ENCODE results near the gene SPAG5. TPM values are rescaled to one million over a fixed set of nuclear protein-coding genes. Genes with fewer than 3 reads are reported as not detected.

SPAG5 gene
- total and polyA plus RNA-seq, 2 experiments from 2014 or later, result 99.6 to 104 TPM

DNA sequence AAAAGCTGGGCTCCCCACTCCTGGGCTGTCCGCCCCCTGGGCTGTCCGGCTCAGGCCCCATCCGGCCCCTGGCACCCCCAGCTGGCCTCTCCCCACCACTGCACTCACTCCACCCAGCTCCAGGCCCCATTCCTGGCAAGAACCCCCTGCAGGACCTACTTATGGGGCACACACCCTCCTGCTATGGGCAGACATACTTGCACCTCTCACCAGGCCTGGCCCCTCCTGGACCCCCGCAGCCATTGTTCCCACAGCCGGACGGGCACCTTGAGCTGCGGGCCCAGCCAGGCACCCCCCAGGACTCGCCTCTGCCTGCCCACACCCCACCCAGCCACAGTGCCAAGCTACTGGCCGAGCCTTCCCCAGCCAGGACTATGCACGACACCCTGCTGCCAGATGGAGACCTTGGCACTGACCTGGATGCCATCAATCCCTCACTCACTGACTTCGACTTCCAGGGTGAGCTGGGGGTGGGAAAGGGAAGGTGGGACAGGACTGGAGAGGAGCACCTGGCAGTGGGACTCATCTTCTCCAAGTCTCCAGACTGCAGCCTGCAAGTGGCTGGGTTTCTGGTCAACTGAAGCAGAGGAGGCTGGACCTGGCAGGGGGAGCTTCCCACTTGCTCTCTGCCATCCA, 64.0 kb downstream of the SPAG5 start:
- no peak overlapping the region for H3K27ac Mint-ChIP-seq
- no peaks in the 10 kb centered on the region for H3K36me3 ChIP-seq (ENCODE audit: insufficient read depth)
- H3K4me3 ChIP-seq, result no peak overlapping the region
- no peaks in the 10 kb centered on the region for H3K79me2 ChIP-seq (replicated peaks; ENCODE audit: insufficient read depth)
- DNase-seq (ENCODE audit: low spot score) (no peak), ATAC-seq (peak; percentile 42)
- H2AFZ ChIP-seq, result no peak overlapping the region
- H3K9me3 Mint-ChIP-seq, result no peaks in the 10 kb centered on the region
- no peaks in the 10 kb centered on the region for H3F3A ChIP-seq (replicated peaks; ENCODE audit: low read depth)
- H3K27ac ChIP-seq (ENCODE audit: low read depth), result no peak overlapping the region
- H3K36me3 Mint-ChIP-seq (ENCODE audit: low read depth), result no peaks in the 10 kb centered on the region
- no peaks in the 10 kb centered on the region for H3K27me3 ChIP-seq (ENCODE audit: insufficient read depth)
- peaks cover 10% of the 10 kb centered on the region for H3K27me3 Mint-ChIP-seq (ENCODE audit: insufficient read depth, low read depth, poor library complexity)
- no peak overlapping the region for H3K4me2 ChIP-seq
- no peaks in the 10 kb centered on the region for H3K9me2 ChIP-seq (ENCODE audit: insufficient read depth)
- TF ChIP-seq, protein P1, sequence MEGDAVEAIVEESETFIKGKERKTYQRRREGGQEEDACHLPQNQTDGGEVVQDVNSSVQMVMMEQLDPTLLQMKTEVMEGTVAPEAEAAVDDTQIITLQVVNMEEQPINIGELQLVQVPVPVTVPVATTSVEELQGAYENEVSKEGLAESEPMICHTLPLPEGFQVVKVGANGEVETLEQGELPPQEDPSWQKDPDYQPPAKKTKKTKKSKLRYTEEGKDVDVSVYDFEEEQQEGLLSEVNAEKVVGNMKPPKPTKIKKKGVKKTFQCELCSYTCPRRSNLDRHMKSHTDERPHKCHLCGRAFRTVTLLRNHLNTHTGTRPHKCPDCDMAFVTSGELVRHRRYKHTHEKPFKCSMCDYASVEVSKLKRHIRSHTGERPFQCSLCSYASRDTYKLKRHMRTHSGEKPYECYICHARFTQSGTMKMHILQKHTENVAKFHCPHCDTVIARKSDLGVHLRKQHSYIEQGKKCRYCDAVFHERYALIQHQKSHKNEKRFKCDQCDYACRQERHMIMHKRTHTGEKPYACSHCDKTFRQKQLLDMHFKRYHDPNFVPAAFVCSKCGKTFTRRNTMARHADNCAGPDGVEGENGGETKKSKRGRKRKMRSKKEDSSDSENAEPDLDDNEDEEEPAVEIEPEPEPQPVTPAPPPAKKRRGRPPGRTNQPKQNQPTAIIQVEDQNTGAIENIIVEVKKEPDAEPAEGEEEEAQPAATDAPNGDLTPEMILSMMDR (conservative IDR thresholded peaks at IDR 0.05; ENCODE audit: low read depth in 2 of 2), result peak in 1 of 2 experiments; percentile 21; a peak in 1 of 4 replicates
- no peak for TF ChIP-seq JUNB (IDR thresholded peaks at IDR 0.05; ENCODE audit: unreplicated experiment)
- H3K4me1 Mint-ChIP-seq, result 0 out of 3 replicates have a peak, but pooled peaks cover 3% of the 10 kb centered on the region
- H3K4me1 ChIP-seq (ENCODE audit: insufficient read depth), result no peaks in the 10 kb centered on the region; the same call in 1 of the 2 replicates
- no peaks in the 10 kb centered on the region for H4K20me1 ChIP-seq (replicated peaks; ENCODE audit: insufficient read depth)
- no peak overlapping the region for H3K4me3 Mint-ChIP-seq

DNA sequence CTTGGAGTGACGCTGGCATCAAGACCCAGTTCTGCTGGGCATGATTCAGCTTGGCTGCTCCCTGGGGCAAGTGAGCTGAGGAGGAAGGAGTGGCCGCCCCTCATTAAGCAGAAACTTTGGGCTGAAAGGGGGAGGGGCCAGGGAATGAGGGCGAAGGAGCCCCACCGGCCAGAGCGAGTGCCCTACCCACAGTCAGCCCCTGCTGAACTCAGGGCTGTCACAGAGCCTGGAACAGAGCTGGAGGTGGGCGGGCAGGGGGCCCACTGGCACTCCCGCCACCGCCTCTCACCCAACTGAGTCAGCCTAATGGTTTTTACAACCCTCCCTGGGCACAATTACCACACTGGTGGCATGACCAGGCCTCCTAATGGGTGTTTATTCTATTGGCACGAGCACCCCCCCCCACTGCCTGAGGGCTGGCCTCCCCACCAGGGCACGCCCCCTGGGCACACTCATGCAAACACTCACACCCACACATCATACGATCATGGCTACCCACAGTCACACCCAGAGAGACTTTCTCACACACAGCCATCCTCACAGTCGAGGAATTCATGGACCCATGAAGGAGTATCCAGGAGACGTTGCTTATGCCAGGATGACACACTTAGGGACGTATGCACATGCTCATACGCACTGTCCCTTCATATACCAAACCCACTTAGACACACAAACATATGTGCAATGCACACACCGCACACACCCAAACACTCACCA, 65.6 kb downstream of the SPAG5 start:
- Histone ChIP-seq H3K4me1 (ENCODE audit: insufficient read depth) (no peaks in the 10 kb centered on the region; the same call in 1 of the 2 replicates), H2AFZ (no peak overlapping the region), H3K4me2 (no peak overlapping the region), H3K27ac (ENCODE audit: low read depth) (no peak overlapping the region), H3K79me2 (replicated peaks; ENCODE audit: insufficient read depth) (no peaks in the 10 kb centered on the region), H3K4me3 (no peak overlapping the region), H4K20me1 (replicated peaks; ENCODE audit: insufficient read depth) (no peaks in the 10 kb centered on the region), H3K36me3 (ENCODE audit: insufficient read depth) (no peaks in the 10 kb centered on the region), H3K27me3 (ENCODE audit: insufficient read depth) (no peaks in the 10 kb centered on the region), H3F3A (replicated peaks; ENCODE audit: low read depth) (no peaks in the 10 kb centered on the region), H3K9me2 (ENCODE audit: insufficient read depth) (no peaks in the 10 kb centered on the region)
- Mint-ChIP-seq H3K27me3 (ENCODE audit: insufficient read depth, low read depth, poor library complexity) (peaks cover 12% of the 10 kb centered on the region), H3K27ac (no peak overlapping the region), H3K4me1 (0 out of 3 replicates have a peak, but pooled peaks cover 3% of the 10 kb centered on the region), H3K9me3 (no peaks in the 10 kb centered on the region), H3K4me3 (no peak overlapping the region), H3K36me3 (ENCODE audit: low read depth) (no peaks in the 10 kb centered on the region)
- DNase-seq (ENCODE audit: low spot score) (no peak), ATAC-seq (peak; percentile 55)
- TF ChIP-seq, protein P2, sequence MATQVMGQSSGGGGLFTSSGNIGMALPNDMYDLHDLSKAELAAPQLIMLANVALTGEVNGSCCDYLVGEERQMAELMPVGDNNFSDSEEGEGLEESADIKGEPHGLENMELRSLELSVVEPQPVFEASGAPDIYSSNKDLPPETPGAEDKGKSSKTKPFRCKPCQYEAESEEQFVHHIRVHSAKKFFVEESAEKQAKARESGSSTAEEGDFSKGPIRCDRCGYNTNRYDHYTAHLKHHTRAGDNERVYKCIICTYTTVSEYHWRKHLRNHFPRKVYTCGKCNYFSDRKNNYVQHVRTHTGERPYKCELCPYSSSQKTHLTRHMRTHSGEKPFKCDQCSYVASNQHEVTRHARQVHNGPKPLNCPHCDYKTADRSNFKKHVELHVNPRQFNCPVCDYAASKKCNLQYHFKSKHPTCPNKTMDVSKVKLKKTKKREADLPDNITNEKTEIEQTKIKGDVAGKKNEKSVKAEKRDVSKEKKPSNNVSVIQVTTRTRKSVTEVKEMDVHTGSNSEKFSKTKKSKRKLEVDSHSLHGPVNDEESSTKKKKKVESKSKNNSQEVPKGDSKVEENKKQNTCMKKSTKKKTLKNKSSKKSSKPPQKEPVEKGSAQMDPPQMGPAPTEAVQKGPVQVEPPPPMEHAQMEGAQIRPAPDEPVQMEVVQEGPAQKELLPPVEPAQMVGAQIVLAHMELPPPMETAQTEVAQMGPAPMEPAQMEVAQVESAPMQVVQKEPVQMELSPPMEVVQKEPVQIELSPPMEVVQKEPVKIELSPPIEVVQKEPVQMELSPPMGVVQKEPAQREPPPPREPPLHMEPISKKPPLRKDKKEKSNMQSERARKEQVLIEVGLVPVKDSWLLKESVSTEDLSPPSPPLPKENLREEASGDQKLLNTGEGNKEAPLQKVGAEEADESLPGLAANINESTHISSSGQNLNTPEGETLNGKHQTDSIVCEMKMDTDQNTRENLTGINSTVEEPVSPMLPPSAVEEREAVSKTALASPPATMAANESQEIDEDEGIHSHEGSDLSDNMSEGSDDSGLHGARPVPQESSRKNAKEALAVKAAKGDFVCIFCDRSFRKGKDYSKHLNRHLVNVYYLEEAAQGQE (IDR thresholded peaks at IDR 0.05; ENCODE audit: unreplicated experiment), result no peak
- TF ChIP-seq ZNF114 (CRISPR knock-in tag; IDR thresholded peaks at IDR 0.05), result no peak

Measured in GM23338 (cell line).